IPS-20b (cell line): Measurements from ENCODE around the gene PDE1A.

Source experiments
- H3K27ac ChIP-seq: one replicate; pipeline ENCODE4 v1.5.1; 2013; ENCODE audit warnings: low read length
- H3K27me3 ChIP-seq: 2 replicates; pipeline ENCODE4 v1.6.1; 2013; ENCODE audit warnings: mild to moderate bottlenecking, low read length, inconsistent platforms; ENCODE audit not compliant: insufficient read depth
- H3K36me3 ChIP-seq: 2 replicates; pipeline ENCODE4 v1.6.1; 2013; ENCODE audit warnings: low read depth, mild to moderate bottlenecking, inconsistent platforms, low read length, moderate library complexity; ENCODE audit not compliant: insufficient read depth
- H3K4me1 ChIP-seq: 2 replicates; pipeline ENCODE4 v1.6.1; 2013; ENCODE audit warnings: mild to moderate bottlenecking, control low read depth, inconsistent platforms, low read length, moderate library complexity; ENCODE audit not compliant: insufficient read depth
- H3K4me3 ChIP-seq: 2 replicates; pipeline ENCODE4 v1.5.1; 2013; ENCODE audit warnings: mild to moderate bottlenecking, low read length, inconsistent platforms
- H3K9ac ChIP-seq: 2 replicates; pipeline ENCODE4 v1.6.1; 2013; ENCODE audit warnings: low read depth, mild to moderate bottlenecking, inconsistent platforms, low read length, moderate library complexity
- H3K9me3 ChIP-seq: 2 replicates; pipeline ENCODE4 v1.6.1; 2013; ENCODE audit warnings: mild to moderate bottlenecking, low read depth, low read length, inconsistent platforms; ENCODE audit not compliant: insufficient read depth

PDE1A gene

DNA sequence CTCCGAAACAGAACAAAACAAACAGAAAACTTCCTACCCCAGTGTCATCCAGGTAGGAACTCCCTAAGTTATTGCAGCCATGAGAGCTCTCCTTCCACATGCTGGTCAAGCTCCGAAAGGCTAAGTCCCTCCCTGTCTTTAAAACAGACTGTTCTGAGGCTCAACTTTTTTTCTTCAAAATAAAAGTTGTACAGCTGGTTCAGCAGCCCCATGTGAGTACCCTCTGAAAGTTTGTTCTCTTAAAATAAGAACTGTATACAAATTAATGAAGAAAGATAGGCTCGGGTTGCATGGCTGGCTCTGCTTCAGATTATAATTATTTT is at the start of gene PDE1A:
Gene PDE1A (minus strand): TSS at position 119 of the 323 bp plus-strand sequence.
- no peaks in the 10 kb centered on the region for H3K36me3 ChIP-seq
- H3K27ac ChIP-seq = no peak within 1 kb of the TSS
- H3K27me3 ChIP-seq = no peaks in the 10 kb centered on the region
- H3K4me3 ChIP-seq = no peak within 1 kb of the TSS
- H3K4me1 ChIP-seq = no peaks in the 10 kb centered on the region
- no peaks in the 10 kb centered on the region for H3K9me3 ChIP-seq
- no peak within 1 kb of the TSS for H3K9ac ChIP-seq

- no peaks in the 10 kb centered on the region; the same call in 1 of the 2 replicates for H3K4me1 ChIP-seq
- H3K36me3 ChIP-seq = no peaks in the 10 kb centered on the region
- H3K9me3 ChIP-seq = no peaks in the 10 kb centered on the region
- no peak overlapping the region for H3K4me3 ChIP-seq
- no peak overlapping the region for H3K27ac ChIP-seq
- no peak overlapping the region for H3K9ac ChIP-seq
- H3K27me3 ChIP-seq = no peaks in the 10 kb centered on the region
Observed at GRCh38 chr2:182473635-182474034, 46.8 kb upstream of the PDE1A start.

DNA sequence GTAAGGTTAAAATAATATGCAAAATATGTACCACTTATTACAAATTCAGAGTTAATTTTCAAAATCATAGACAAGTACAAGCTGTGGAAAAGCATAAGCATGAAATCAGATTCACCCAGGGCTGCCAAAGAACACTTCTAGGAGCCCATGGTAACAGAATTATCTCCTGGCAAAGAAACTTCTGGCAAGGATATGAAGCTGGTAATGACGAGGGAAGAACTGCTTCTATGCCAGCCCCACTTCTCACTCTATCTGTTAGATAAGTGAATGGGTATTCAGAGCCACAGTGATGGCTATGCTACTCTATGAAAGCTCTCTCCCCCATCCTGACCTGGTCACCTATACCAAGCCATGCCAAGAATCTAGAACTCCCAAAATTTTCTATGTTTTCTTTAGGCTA is 36.9 kb upstream of the PDE1A start:
- Histone ChIP-seq H3K9ac (no peak overlapping the region), H3K27ac (no peak overlapping the region), H3K36me3 (no peaks in the 10 kb centered on the region), H3K4me3 (no peak overlapping the region), H3K9me3 (no peaks in the 10 kb centered on the region), H3K27me3 (no peaks in the 10 kb centered on the region), H3K4me1 (no peaks in the 10 kb centered on the region)

DNA sequence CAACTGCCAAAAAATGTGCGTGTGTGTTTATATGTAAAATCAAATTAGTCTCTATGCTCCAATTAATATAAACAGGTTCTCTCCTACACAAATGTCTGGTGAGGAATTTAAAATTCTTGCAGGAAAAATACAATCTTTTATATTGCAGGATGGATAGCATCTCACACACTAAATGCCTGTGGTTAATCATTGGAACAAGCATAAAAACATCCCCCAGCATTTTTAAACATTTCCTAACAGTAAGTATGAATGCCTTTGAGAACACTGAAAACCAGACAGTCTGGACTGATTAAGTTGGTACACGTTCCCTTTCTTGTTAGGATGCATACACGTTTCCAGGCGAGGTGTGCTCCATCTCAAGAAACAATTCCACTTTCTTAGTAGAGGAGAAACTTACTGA is 29.9 kb upstream of the PDE1A start:
- Histone ChIP-seq H3K9me3 (no peaks in the 10 kb centered on the region), H3K27ac (no peak overlapping the region), H3K4me3 (no peak overlapping the region), H3K27me3 (no peaks in the 10 kb centered on the region), H3K36me3 (no peaks in the 10 kb centered on the region), H3K9ac (no peak overlapping the region), H3K4me1 (no peaks in the 10 kb centered on the region)

DNA sequence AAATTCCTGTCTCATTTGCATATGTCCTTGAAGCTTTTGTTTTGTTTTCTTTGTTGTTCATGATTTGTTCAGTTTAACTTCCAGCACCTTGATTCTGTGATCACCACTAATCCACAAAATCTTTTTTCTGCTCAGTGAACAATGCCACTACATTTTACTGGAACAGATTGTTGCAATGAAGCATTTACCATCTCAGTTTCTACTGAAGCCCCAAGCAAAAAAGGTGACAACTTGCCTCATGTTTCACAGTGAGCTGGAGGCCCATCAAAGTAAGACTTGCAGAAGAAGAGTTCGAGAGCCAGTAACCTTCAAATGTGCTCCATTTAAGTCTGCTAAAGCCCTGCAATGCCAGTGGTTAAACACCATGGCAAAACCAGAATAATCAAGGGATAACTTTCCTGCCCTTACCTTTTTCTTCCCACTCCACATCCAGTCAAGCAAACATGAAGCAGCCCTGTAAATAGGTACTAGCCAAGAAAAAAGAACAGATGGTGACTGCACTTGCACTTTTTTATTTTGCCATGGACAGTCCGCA is 25.7 kb upstream of the PDE1A start:
- no peaks in the 10 kb centered on the region for H3K9me3 ChIP-seq
- no peaks in the 10 kb centered on the region for H3K4me1 ChIP-seq
- H3K4me3 ChIP-seq = no peak overlapping the region
- H3K9ac ChIP-seq = no peak overlapping the region
- no peak overlapping the region for H3K27ac ChIP-seq
- no peaks in the 10 kb centered on the region for H3K27me3 ChIP-seq
- H3K36me3 ChIP-seq = no peaks in the 10 kb centered on the region

DNA sequence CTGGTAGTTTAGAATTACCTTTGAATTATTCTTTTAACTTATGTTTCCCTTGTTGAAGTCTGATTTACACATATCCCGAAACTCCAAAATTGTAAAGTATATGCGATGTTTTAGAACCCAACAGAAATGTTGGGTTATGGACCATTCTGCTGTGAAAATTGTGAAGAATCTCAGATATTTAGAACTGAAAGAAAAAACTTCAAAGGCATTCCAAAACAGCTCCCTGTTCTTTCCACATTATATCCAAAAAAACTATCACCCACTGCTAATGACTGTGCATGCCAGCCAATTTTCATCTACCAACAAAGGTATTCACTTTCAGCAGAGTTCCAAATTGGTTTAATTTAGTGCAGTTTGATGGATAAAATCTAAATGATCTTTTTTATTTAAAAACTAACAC is 21.5 kb upstream of the PDE1A start:
- Histone ChIP-seq H3K9ac (no peak overlapping the region), H3K4me3 (no peak overlapping the region), H3K4me1 (peaks cover 6% of the 10 kb centered on the region; the same call in 1 of the 2 replicates), H3K36me3 (no peaks in the 10 kb centered on the region), H3K27me3 (no peaks in the 10 kb centered on the region), H3K27ac (no peak overlapping the region), H3K9me3 (no peaks in the 10 kb centered on the region)

DNA sequence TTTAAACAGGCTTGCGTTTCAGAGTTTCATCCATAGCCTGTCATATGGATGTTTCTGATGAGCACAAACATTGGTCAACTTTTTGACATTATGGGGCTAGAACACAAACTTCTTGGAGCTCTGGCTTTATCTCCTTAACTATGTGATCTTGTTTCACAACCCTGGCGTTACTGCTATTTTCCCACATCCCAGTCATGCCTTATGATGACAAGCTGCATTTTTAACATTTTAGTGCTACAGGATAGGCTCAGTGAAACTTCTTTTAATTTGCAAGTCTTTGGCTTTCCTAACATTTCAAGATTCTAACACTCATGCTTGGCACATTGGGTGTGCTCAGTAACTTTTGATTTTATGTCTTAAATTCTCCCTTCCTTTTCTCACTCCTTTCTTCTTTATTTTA is 21.0 kb upstream of the PDE1A start:
- no peaks in the 10 kb centered on the region for H3K9me3 ChIP-seq
- no peak overlapping the region for H3K4me3 ChIP-seq
- no peaks in the 10 kb centered on the region for H3K36me3 ChIP-seq
- no peak overlapping the region for H3K27ac ChIP-seq
- peaks cover 6% of the 10 kb centered on the region; the same call in 1 of the 2 replicates for H3K4me1 ChIP-seq
- no peaks in the 10 kb centered on the region for H3K27me3 ChIP-seq
- H3K9ac ChIP-seq = no peak overlapping the region

DNA sequence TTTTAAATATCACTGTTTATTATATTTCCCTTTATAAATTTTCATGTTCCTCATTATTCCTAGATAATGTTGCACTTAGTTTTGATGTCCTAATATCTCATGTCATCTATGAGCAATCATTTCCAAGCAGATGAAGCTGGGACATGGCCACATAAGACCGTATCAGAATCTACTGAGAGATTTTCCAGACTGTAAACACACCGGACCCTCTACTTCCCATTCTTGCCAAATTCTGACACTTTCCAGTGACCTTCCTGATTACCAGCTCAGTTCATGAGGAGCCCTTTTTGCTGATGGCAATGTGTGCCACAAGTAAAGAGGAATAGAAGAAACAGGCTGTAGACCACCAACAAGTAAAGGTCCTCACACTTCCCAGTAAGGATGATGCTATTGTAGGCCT is 20.3 kb upstream of the PDE1A start:
- peaks cover 6% of the 10 kb centered on the region; the same call in 1 of the 2 replicates for H3K4me1 ChIP-seq
- no peaks in the 10 kb centered on the region for H3K9me3 ChIP-seq
- no peaks in the 10 kb centered on the region for H3K36me3 ChIP-seq
- H3K27ac ChIP-seq = no peak overlapping the region
- H3K27me3 ChIP-seq = no peaks in the 10 kb centered on the region
- H3K9ac ChIP-seq = no peak overlapping the region
- no peak overlapping the region for H3K4me3 ChIP-seq

GRCh38 chr2:182446087-182446486 is 19.3 kb upstream of the PDE1A start:
- Histone ChIP-seq H3K9me3 (no peaks in the 10 kb centered on the region), H3K27me3 (no peaks in the 10 kb centered on the region), H3K4me1 (peaks cover 6% of the 10 kb centered on the region; the same call in 1 of the 2 replicates), H3K27ac (no peak overlapping the region), H3K9ac (no peak overlapping the region), H3K36me3 (no peaks in the 10 kb centered on the region), H3K4me3 (no peak overlapping the region)

- Histone ChIP-seq H3K27me3 (no peaks in the 10 kb centered on the region), H3K36me3 (no peaks in the 10 kb centered on the region), H3K9me3 (no peaks in the 10 kb centered on the region), H3K27ac (no peak overlapping the region), H3K4me3 (no peak overlapping the region), H3K9ac (no peak overlapping the region), H3K4me1 (peaks cover 6% of the 10 kb centered on the region; the same call in 1 of the 2 replicates)
Observed at GRCh38 chr2:182445391-182445965, 18.6 kb upstream of the PDE1A start.

GRCh38 chr2:182444806-182445205 is 18.0 kb upstream of the PDE1A start:
- Histone ChIP-seq H3K27me3 (no peaks in the 10 kb centered on the region), H3K36me3 (no peaks in the 10 kb centered on the region), H3K9ac (no peak overlapping the region), H3K9me3 (no peaks in the 10 kb centered on the region), H3K4me3 (no peak overlapping the region), H3K4me1 (peaks cover 6% of the 10 kb centered on the region; the same call in 1 of the 2 replicates), H3K27ac (no peak overlapping the region)

- H3K27ac ChIP-seq = no peak overlapping the region
Observed at GRCh38 chr2:182444170-182444569, 17.3 kb upstream of the PDE1A start.

More at GRCh38 chr2:182444170-182444569, 17.3 kb upstream of the PDE1A start:
- H3K27me3 ChIP-seq = no peaks in the 10 kb centered on the region
- H3K36me3 ChIP-seq = no peaks in the 10 kb centered on the region
- H3K9me3 ChIP-seq = no peaks in the 10 kb centered on the region
- H3K4me3 ChIP-seq = no peak overlapping the region
- no peak overlapping the region for H3K9ac ChIP-seq
- peaks cover 6% of the 10 kb centered on the region; the same call in 1 of the 2 replicates for H3K4me1 ChIP-seq
